GM21528 (cell line): ENCODE results near the gene MGAT5.
"Not testable (repeated sequence)": the region's sequence is repeated elsewhere in the genome, so short reads cannot be mapped to it uniquely, and the experiment has no call there.

Experiments used
- ATAC-seq: cut with Tn5 transposase; IDR thresholded peaks from one replicate; pipeline ENCODE4 v1.9.1; 2021; ENCODE audit warnings: mild to moderate bottlenecking, moderate library complexity; ENCODE audit not compliant: unreplicated experiment, low FRiP score

MGAT5 gene

GRCh38 chr2:134275058-134275862 lies 21.4 kb downstream of the MGAT5 start:
- peak; percentile 77 for ATAC-seq

- ATAC-seq: no peak
These were observed 22.7 kb downstream of the MGAT5 start for GRCh38 chr2:134276381-134277172.

- ATAC-seq: no peak
These were observed 23.4 kb downstream of the MGAT5 start for GRCh38 chr2:134277223-134277622.

GRCh38 chr2:134278553-134278952 lies 24.7 kb downstream of the MGAT5 start:
- ATAC-seq: no peak

GRCh38 chr2:134279417-134279816 lies 25.5 kb downstream of the MGAT5 start:
- no peak for ATAC-seq

GRCh38 chr2:134280231-134280630 lies 26.4 kb downstream of the MGAT5 start:
- no peak for ATAC-seq

GRCh38 chr2:134280726-134281125 lies 26.9 kb downstream of the MGAT5 start:
- no peak for ATAC-seq

GRCh38 chr2:134281815-134282419 lies 28.0 kb downstream of the MGAT5 start:
- no peak for ATAC-seq

- peak; percentile 91 for ATAC-seq
These were observed 28.9 kb downstream of the MGAT5 start for GRCh38 chr2:134282629-134283400.

GRCh38 chr2:134283661-134284060 lies 29.8 kb downstream of the MGAT5 start:
- ATAC-seq: no peak

GRCh38 chr2:134284119-134284670 lies 30.3 kb downstream of the MGAT5 start:
- ATAC-seq: no peak

- peak; percentile 51 for ATAC-seq
These were observed 33.5 kb downstream of the MGAT5 start for GRCh38 chr2:134287323-134287722.

GRCh38 chr2:134288814-134289213 lies 34.9 kb downstream of the MGAT5 start:
- ATAC-seq: no peak

- ATAC-seq: no peak
These were observed 35.4 kb downstream of the MGAT5 start for GRCh38 chr2:134289225-134289624.

- ATAC-seq: peak; percentile 45
These were observed 36.5 kb downstream of the MGAT5 start for GRCh38 chr2:134290358-134290757.

GRCh38 chr2:134292514-134292913 lies 38.6 kb downstream of the MGAT5 start:
- ATAC-seq: no peak

- ATAC-seq: no peak
These were observed 40.1 kb downstream of the MGAT5 start for GRCh38 chr2:134293719-134294537.

- not testable (repeated sequence) for ATAC-seq
These were observed 40.7 kb downstream of the MGAT5 start for GRCh38 chr2:134294598-134294997.

GRCh38 chr2:134295441-134295840 lies 41.6 kb downstream of the MGAT5 start:
- no peak for ATAC-seq
